NCI-H460 (cell line): ENCODE results near the gene GNAT2. TPM values are rescaled to one million over a fixed set of nuclear protein-coding genes. Genes with fewer than 3 reads are reported as not detected.

Source experiments
- DNase-seq: peaks from one replicate; pipeline ENCODE4 v3.0.0-alpha.2; 2016; ENCODE audit warnings: low read depth; ENCODE audit errors: extremely low read depth
- small RNA-seq, 2 experiments: library from RNA; depleted of rRNA; stranded (forward); fragments of <200 nt; gene quantifications; one replicate each; pipeline ENCODE3, GENCODE V24; 2014
- total RNA-seq: library from RNA; depleted of rRNA; stranded (reverse); fragments of >200 nt; shearing (Covaris generic); gene quantifications from 2 replicates; pipeline ENCODE4 v1.2.3, GENCODE V29; 2014; rRNA removed

Gene GNAT2
- total RNA-seq, 1 experiment from 2014 or later = not detected

- no peak for DNase-seq
These were observed 51.3 kb downstream of the GNAT2 start for GRCh38 chr1:109567877-109568672.

GRCh38 chr1:109566982-109567381 lies 52.4 kb downstream of the GNAT2 start:
- DNase-seq = no peak

- DNase-seq = no peak
These were observed 54.2 kb downstream of the GNAT2 start for GRCh38 chr1:109565241-109565640.

DNA sequence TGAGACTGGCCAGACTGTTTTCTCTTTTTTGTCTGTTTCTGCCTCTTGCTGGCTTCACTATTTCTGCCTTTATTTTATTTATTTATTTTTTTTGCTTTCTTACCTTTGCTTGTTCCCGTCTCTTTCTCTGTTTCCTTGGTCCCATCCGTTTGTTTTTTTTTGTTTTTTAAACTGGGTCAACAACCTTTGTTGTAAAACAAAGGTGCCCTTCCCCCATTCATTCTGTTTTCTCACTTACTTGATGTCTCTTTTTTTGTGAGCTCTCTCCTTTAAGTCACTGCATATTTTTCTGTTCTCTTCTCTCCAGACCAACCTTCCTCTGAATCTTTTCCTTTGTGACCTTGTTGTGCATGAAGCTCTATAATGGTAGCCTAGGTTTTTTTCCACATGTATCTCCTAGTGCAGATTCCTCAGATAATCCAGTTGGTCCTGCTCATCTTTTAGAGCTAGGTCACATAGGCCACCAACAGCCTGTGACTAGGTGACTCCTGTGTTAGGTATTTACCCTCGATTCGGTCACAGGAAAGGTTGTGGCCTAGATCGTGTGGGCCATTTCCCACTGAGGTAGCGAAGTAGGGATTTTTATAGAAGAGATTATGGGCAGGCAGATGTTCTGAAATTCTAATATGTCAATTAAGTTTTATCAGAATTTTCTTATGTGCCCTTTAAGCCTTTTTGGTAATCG lies 55.1 kb downstream of the GNAT2 start:
- no peak for DNase-seq

GRCh38 chr1:109559995-109560394 lies 59.4 kb downstream of the GNAT2 start:
- DNase-seq = no peak

DNA sequence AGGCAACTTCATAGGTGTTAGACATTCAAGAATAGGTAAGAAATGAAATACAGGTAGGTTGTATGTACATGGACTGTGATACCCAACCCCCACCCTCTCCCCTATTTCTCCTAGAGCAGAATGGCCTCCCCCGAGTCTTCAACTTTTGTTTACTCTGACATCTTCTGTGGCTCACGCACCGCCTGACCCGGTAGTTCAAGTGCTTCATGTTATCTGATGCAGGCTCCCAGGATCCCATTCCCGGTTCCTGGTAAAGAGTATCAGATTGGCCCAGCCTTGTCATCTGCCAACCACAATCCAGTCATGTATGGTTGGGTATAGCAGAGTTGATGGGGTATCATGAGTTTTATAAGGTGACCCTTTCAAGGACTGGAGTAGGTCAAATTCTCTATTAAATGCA lies 61.9 kb downstream of the GNAT2 start:
- DNase-seq = no peak

GRCh38 chr1:109556563-109556962 lies 62.9 kb downstream of the GNAT2 start:
- DNase-seq = no peak

Small RNA genes within 50 kb of the gene (small RNA-seq; reads per million reads assigned to genes)
- gene RNU6V = 0.02 to 0.12 reads per million in 2 experiments

Other genes starting within 250 kb of the GNAT2 start
- 1.6 and 3.0 TPM in 2 replicates for gene SORT1, start 221.7 kb downstream of the GNAT2 start, total RNA-seq
- 85.5 and 98.2 TPM in 2 replicates for gene PSMA5, start 193.2 kb downstream of the GNAT2 start, total RNA-seq
- gene SYPL2, start 153.1 kb downstream of the GNAT2 start, total RNA-seq = 0.05 TPM in 1 of 2 replicates, not detected in the other
- 3.1 TPM in 2 replicates for gene ATXN7L2, start 135.7 kb downstream of the GNAT2 start, total RNA-seq
- gene CYB561D1, start 125.5 kb downstream of the GNAT2 start, total RNA-seq = 2.3 and 2.8 TPM in 2 replicates
- 1.2 and 1.4 TPM in 2 replicates for gene AMIGO1, start 109.9 kb downstream of the GNAT2 start, total RNA-seq
- gene GPR61, start 79.7 kb downstream of the GNAT2 start, total RNA-seq = 0.30 TPM in 1 of 2 replicates, not detected in the other
- 7.6 and 8.5 TPM in 2 replicates for gene GNAI3, start 71.0 kb downstream of the GNAT2 start, total RNA-seq
- 33.3 and 39.5 TPM in 2 replicates for gene AMPD2, start 221 bp upstream of the GNAT2 start, total RNA-seq
- gene GSTM4, start 36.5 kb upstream of the GNAT2 start, total RNA-seq = 25.5 and 33.5 TPM in 2 replicates
- gene GSTM2, start 48.4 kb upstream of the GNAT2 start, total RNA-seq = 9.8 and 11.8 TPM in 2 replicates
- gene GSTM1, start 68.2 kb upstream of the GNAT2 start, total RNA-seq = 67.1 and 68.9 TPM in 2 replicates
- 0.12 TPM in 2 replicates for gene GSTM5, start 92.6 kb upstream of the GNAT2 start, total RNA-seq
- 266 and 288 TPM in 2 replicates for gene GSTM3, start 121.4 kb upstream of the GNAT2 start, total RNA-seq
- 0.15 TPM in 1 of 2 replicates, not detected in the other for gene EPS8L3, start 144.3 kb upstream of the GNAT2 start, total RNA-seq